ENCODE data around the gene EVPL. TPM values are rescaled to one million over a fixed set of nuclear protein-coding genes. Genes with fewer than 3 reads are reported as not detected.
A peak's percentile ranks its signal among the peaks of the same experiment; 100 is the strongest.

The EVPL gene
- total RNA-seq, 1 experiment from 2014 or later, result 58.0 TPM

GRCh38 chr17:76005263-76006149, 21.6 kb downstream of the EVPL start:
- no peak overlapping the region for H2AFZ ChIP-seq (ENCODE audit: low read depth, low read length, poor library complexity, severe bottlenecking)
- POLR2A ChIA-PET, result interaction anchor here (1.4 kb wide), 1 partner anchor 100 kb away, joined by 6 read pairs; the partner anchor contains the start of gene MRPL38
- RAD21 ChIA-PET (ENCODE audit: low non-redundant PET in 1 of 2, low total read pairs in 2 of 2, uncharacterized antibody in 2 of 2, unreplicated experiment in 2 of 2), result interaction anchor here (0.6 to 1.9 kb wide), 3 partner anchors 99 to 100 kb away, joined by 3 to 7 read pairs (median 5); partner anchors contain the start of gene MRPL38 (in 1 of the 2)
- BruUV-seq (replicated peaks), result no TSS peak
- no peaks in the 10 kb centered on the region for H3K9me3 ChIP-seq (ENCODE audit: control insufficient read depth in 1 of 2, insufficient read depth in 1 of 2, low read depth in 1 of 2, low read length in 2 of 2)
- no peaks in the 10 kb centered on the region for H3K79me2 ChIP-seq (ENCODE audit: insufficient read depth, low read length)
- peak; percentile 82 for ATAC-seq
- no peaks in the 10 kb centered on the region for H3K9me2 ChIP-seq (ENCODE audit: insufficient read depth)
- no peak overlapping the region for H3K4me2 ChIP-seq (ENCODE audit: low read length)
- H3K9ac ChIP-seq (ENCODE audit: low read length), result no peak overlapping the region
- CTCF ChIA-PET, result interaction anchor here (0.7 to 7.1 kb wide), 13 partner anchors 9 to 274 kb away, joined by 3 to 68 read pairs (median 3); partner anchors contain the start of gene MRPL38
- no peak overlapping the region for H3K4me3 ChIP-seq (replicated peaks in 1 of 2; ENCODE audit: low read depth in 1 of 2, low read length in 2 of 2)
- peaks cover 0 to 16% of the 10 kb centered on the region in 2 experiments; a peak in 2 of 4 replicates for H3K4me1 ChIP-seq (ENCODE audit: control insufficient read depth in 1 of 2, insufficient read depth in 2 of 2, low read length in 2 of 2)
- TF ChIP-seq CTCF (IDR thresholded peaks at IDR 0.05 in 2 of 3, conservative IDR thresholded peaks at IDR 0.05 in 1 of 3; ENCODE audit: borderline replicate concordance in 1 of 3, insufficient read depth in 1 of 3, low read depth in 2 of 3, low read length in 2 of 3), result peak; percentile 70 to 99 (median 92)
- TF ChIP-seq SP1 (IDR thresholded peaks at IDR 0.05; ENCODE audit: low read depth), result no peak
- no peak for TF ChIP-seq POLR2A (IDR thresholded peaks at IDR 0.05; ENCODE audit: borderline replicate concordance, extremely low read depth, insufficient read depth, insufficient read length)
- peak; percentile 53 for TF ChIP-seq POLR2AphosphoS5 (IDR thresholded peaks at IDR 0.05; ENCODE audit: low read depth, low read length)
- TF ChIP-seq TCF7L2 (IDR thresholded peaks at IDR 0.05; ENCODE audit: borderline replicate concordance, extremely low read depth, insufficient read depth, insufficient read length), result no peak
- TF ChIP-seq RAD21 (IDR thresholded peaks at IDR 0.05; ENCODE audit: low read depth), result peak; percentile 97
- intact Hi-C loops (cut with micrococcal nuclease), result loop anchor here (1.0 kb wide), 1 partner anchor 100 kb away; no protein-coding TSS in a partner anchor
- no peaks in the 10 kb centered on the region for H4K20me1 ChIP-seq (ENCODE audit: insufficient read depth)
- H3K36me3 ChIP-seq (ENCODE audit: control insufficient read depth in 1 of 2, insufficient read depth in 2 of 2, low read length in 2 of 2), result peaks cover 15 to 16% of the 10 kb centered on the region in 2 experiments; a peak in 2 of 4 replicates
- no peaks in the 10 kb centered on the region for H3K27me3 ChIP-seq (ENCODE audit: insufficient read depth, low read length)
- H3K27ac ChIP-seq (ENCODE audit: low read depth, low read length), result peak overlapping the region; percentile 16; the same call in 1 of the 2 replicates
- DNase-seq (ENCODE audit: low read depth, low spot score), result peak; percentile 56
